Measurements from ENCODE around the gene GNG12. TPM values are rescaled to one million over a fixed set of nuclear protein-coding genes. Genes with fewer than 3 reads are reported as not detected.

GNG12 gene
- total and polyA plus RNA-seq, 9 of the 15 experiments (the other 6 are each of a cell fraction or from before 2014, with no cell fraction given), result 2.6 to 6.0 (median 4.1) TPM

GRCh38 chr1:67723620-67724019, 109.6 kb downstream of the GNG12 start:
- WGBS (ENCODE audit: insufficient coverage, low coverage, missing lambda C conversion rate), result 0% methylated on average over 2 of the region's 2 CpGs
- no peaks in the 10 kb centered on the region for H4K20me1 ChIP-seq (replicated peaks; ENCODE audit: control insufficient read depth, insufficient read depth, low read length)
- 0 out of 4 replicates have a peak overlapping the region, but pooled peaks of 1 of the 2 experiments have one; percentile 8 for H3K9ac ChIP-seq (ENCODE audit: insufficient read depth in 1 of 2, low read depth in 2 of 2, low read length in 2 of 2)
- H3K36me3 ChIP-seq (ENCODE audit: control insufficient read depth, insufficient read depth, low read length), result no peaks in the 10 kb centered on the region
- POLR2A ChIA-PET, result interaction anchor here (0.6 to 1.2 kb wide), 5 partner anchors 8 to 38 kb away, joined by 3 to 4 read pairs (median 3); no protein-coding TSS in a partner anchor
- peak overlapping the region; percentile 80 for H2AFZ ChIP-seq (ENCODE audit: low read depth, low read length)
- intact Hi-C loops (cut with micrococcal nuclease), result no loop called here
- DNase-seq (ENCODE audit: extremely low read depth in 1 of 4, low spot score in 3 of 4) (peak; percentile 26 to 60 (median 41)), ATAC-seq (peak; percentile 67), FAIRE-seq (peak; percentile 73)
- H3K27me3 ChIP-seq (ENCODE audit: control insufficient read depth in 2 of 2, insufficient read depth in 2 of 2, low read length in 2 of 2), result no peaks in the 10 kb centered on the region
- H3K4me2 ChIP-seq (ENCODE audit: insufficient read depth, low read length), result no peak overlapping the region; the same call in 1 of the 2 replicates
- peak overlapping the region; percentile 49; the same call in 2 of the 3 replicates for H3K27ac ChIP-seq (ENCODE audit: extremely low read depth, low read depth, low read length)
- H3K9me1 ChIP-seq (ENCODE audit: control insufficient read depth, insufficient read depth, low read length), result no peaks in the 10 kb centered on the region
- H3K9me3 ChIP-seq (replicated peaks; ENCODE audit: control insufficient read depth, insufficient read depth, low read depth, low read length), result no peaks in the 10 kb centered on the region
- CTCF ChIA-PET (ENCODE audit: low intra/inter-chr PET ratio), result no interaction called here
- in situ Hi-C loops (cut with MboI), result no loop called here
- no peak overlapping the region for H3K4me3 ChIP-seq
- BruUV-seq (replicated peaks), result no TSS peak
- H3K79me2 ChIP-seq (ENCODE audit: control insufficient read depth, insufficient read depth, low read length), result no peaks in the 10 kb centered on the region
- H3K4me1 ChIP-seq (replicated peaks in 1 of 2; ENCODE audit: control insufficient read depth in 2 of 2, insufficient read depth in 2 of 2, low read length in 2 of 2), result peaks cover 10 to 39% of the 10 kb centered on the region in 2 experiments; a peak in 3 of 5 replicates
- TF ChIP-seq TCF7L2 (IDR thresholded peaks at IDR 0.05; ENCODE audit: low read depth, low read length) (no peak), FOSL1 (tag; conservative IDR thresholded peaks at IDR 0.05) (peak; percentile 66), ZNF696 (CRISPR knock-in tag; conservative IDR thresholded peaks at IDR 0.05) (no peak), CBFA2T3 (IDR thresholded peaks at IDR 0.05) (0 out of 2 replicates have a peak, but pooled peaks have one; percentile 10), ZNF592 (IDR thresholded peaks at IDR 0.05) (0 out of 2 replicates have a peak, but pooled peaks have one; percentile 23), VEZF1 (CRISPR knock-in tag; IDR thresholded peaks at IDR 0.05) (0 out of 2 replicates have a peak, but pooled peaks have one; percentile 13), DACH1 (IDR thresholded peaks at IDR 0.05; ENCODE audit: partially characterized antibody) (peak; percentile 59), NONO (IDR thresholded peaks at IDR 0.05; ENCODE audit: low read depth in 2 of 2, low read length in 1 of 2) (no peak), GATAD2B (IDR thresholded peaks at IDR 0.05; ENCODE audit: borderline replicate concordance) (peak; percentile 27; the same call in 1 of the 2 replicates)
- TF ChIP-seq, protein P1, sequence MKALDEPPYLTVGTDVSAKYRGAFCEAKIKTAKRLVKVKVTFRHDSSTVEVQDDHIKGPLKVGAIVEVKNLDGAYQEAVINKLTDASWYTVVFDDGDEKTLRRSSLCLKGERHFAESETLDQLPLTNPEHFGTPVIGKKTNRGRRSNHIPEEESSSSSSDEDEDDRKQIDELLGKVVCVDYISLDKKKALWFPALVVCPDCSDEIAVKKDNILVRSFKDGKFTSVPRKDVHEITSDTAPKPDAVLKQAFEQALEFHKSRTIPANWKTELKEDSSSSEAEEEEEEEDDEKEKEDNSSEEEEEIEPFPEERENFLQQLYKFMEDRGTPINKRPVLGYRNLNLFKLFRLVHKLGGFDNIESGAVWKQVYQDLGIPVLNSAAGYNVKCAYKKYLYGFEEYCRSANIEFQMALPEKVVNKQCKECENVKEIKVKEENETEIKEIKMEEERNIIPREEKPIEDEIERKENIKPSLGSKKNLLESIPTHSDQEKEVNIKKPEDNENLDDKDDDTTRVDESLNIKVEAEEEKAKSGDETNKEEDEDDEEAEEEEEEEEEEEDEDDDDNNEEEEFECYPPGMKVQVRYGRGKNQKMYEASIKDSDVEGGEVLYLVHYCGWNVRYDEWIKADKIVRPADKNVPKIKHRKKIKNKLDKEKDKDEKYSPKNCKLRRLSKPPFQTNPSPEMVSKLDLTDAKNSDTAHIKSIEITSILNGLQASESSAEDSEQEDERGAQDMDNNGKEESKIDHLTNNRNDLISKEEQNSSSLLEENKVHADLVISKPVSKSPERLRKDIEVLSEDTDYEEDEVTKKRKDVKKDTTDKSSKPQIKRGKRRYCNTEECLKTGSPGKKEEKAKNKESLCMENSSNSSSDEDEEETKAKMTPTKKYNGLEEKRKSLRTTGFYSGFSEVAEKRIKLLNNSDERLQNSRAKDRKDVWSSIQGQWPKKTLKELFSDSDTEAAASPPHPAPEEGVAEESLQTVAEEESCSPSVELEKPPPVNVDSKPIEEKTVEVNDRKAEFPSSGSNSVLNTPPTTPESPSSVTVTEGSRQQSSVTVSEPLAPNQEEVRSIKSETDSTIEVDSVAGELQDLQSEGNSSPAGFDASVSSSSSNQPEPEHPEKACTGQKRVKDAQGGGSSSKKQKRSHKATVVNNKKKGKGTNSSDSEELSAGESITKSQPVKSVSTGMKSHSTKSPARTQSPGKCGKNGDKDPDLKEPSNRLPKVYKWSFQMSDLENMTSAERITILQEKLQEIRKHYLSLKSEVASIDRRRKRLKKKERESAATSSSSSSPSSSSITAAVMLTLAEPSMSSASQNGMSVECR (CRISPR knock-in tag; IDR thresholded peaks at IDR 0.05), result no peak

Measured in K562 (cell line).